NCI-H226 (cell line): Measurements from ENCODE around the gene GOLGA3.
A peak's percentile ranks its signal among the peaks of the same experiment; 100 is the strongest.
"Not testable (repeated sequence)": the region's sequence is repeated elsewhere in the genome, so short reads cannot be mapped to it uniquely, and the experiment has no call there.

Experiments
- DNase-seq: peaks from one replicate; pipeline ENCODE4 v3.0.0-alpha.2; 2015

GOLGA3 gene

DNA sequence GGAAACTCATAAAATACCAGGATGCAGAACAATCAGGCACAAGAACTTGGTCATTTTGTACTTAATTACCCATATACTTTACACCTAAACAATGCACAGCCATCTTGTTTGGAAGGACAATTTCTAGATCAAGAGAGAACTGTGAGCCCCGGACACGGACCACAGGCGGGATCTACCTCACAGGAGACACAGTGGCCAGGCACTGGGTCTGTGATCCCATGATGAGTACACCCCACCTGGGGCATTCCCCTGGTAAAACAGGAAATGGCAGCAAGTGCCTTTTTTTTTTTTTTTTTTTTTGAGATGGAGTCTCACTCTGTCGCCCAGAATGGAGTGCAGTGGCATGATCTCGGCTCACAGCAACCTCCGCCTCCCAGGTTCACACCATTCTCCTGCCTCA lies 15.2 kb downstream of the GOLGA3 start:
- no peak for DNase-seq

DNA sequence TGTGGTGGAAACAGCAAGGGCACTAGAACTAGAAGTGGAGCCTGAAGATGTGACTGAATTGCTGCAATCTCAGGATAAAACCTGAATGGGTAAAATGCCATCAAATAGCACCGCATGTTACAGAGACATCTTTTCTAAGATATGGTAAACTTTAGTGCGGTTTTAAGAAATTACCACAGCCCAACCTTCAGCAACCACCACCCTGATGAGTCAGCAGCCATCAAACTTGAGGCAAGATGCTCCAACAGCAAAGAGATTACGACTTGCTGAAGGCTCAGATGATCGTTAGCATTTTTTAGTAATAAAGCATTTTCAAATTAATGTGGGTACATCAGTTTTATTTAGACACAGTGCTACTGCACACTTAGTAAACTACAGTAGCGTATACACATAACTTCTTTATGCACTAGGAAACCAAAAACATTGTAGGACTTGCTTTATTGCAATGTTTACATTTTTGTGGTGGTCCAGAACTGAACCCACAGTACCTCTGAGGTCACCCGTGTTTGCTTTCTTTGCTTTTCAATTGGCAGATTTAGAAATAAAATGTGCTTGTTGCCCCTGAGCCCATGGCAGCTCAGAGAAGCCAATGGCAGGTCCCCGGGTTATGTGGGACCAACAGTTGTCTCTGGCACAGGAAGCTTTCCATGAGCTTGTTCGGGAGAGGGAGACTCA lies 15.9 kb downstream of the GOLGA3 start:
- DNase-seq: no peak

DNA sequence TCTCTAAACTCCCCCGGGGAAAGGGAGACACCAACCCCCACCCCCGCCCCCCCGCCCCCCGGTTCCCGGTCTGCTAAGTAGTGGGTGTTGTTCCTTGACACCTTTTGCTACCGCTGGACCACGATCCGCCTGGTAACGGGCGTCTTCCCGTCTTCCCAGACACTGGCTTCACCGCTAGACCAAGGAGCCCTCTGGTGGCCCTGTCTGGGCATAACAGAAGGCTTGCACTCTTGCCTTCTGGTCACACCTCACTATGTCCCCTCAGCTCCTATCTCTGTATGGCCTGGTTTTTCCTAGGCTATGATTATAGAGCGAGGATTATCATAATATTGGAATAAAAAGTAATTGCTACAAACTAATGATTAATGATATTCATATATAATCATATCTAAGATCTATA lies 19.3 kb downstream of the GOLGA3 start:
- not testable (repeated sequence) for DNase-seq

DNA sequence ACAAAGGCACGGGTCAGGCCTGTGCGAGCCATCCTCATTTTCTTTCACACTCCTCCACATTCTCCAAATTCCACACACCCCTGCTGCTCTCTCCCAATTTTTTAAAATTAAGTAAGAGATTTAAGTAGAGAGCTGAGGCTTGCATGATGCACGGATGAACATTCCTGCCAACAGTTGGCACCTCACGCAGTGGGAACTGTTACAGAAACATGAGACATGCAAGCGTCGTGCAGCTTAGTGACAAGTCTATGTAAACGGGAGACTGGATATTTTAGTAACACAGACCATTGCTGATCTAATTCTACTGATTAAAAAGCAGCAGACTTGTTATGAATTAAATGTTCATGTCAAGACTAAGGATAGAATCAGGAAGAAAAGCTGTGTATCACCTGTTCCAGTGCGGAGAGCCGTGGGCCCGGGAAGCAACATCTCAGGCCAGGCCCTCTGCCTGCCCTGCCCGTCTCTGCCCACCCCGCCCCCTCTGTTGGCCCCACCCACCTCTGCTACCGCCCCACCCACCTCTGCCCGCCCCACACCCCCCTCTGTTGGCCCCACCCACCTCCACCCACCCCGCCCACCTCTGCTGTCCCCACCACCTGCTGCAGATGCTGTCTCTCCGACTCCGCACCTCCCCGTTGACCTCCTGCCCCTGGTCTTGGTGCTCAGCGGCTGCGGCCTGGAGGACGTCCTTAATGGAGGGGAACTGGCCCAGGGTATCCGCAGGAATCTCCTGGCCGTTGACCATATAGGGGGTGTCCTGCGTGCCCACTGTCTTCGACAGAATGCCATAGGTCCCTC lies 21.2 kb downstream of the GOLGA3 start:
- no peak for DNase-seq

DNA sequence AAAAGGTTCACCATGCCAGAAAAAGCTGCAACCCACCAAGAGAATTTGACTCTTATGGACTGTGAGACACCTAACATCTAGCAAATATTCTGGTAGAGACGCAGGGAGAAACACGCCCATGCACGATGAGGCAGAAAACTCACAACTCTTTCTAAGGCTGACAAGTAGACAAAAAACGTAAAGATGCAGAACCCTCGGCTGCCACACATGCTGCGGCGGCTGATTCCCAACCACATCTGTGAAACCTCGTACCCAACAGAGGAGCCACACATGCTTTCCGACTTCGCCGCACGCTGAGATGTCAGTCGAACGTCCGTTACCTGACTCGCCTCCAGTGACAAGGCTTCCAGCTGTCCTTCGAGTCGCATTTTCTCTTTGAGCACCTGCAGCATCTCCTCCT lies 21.8 kb downstream of the GOLGA3 start:
- DNase-seq: no peak

DNA sequence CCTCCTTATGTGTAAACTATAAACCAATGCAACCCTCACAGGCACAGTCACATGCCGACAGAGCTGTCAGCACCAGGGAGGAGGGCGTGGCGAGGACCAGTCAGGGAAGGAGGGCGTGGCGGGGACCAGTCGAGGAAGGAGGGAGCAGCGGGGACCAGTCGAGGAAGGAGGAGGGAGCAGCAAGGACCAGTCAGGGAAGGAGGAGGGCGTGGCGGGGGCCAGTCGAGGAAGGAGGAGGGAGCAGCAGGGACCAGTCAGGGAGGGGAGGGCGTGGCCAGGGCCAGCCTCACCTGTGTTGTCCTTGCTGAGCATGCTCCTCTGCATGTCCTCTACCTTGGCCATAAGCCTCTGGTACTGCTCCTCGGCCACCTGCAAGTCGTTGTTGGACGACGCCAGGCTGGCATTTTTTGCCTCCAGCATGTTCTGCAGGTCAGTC lies 24.2 kb downstream of the GOLGA3 start:
- peak; percentile 84 for DNase-seq

DNA sequence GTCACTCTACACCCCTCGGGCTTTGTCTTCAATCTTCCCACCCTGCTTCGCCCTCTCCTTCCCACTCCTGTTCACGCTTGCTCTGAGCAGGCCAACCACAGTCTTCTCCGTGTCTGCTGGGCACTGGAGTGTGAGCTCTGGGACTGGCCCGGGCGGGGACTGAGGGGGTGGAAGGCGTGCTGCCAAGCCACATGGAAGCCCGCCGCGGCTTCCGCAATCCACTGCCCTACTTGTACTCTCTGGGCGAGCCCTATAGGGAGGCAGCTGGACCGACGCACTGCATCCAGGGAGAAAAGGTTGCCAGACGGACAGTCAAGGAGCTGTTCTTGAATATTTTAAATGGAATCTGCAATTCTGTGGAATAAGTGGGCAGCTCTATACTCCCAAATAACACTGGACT lies 24.8 kb downstream of the GOLGA3 start:
- DNase-seq: no peak

DNA sequence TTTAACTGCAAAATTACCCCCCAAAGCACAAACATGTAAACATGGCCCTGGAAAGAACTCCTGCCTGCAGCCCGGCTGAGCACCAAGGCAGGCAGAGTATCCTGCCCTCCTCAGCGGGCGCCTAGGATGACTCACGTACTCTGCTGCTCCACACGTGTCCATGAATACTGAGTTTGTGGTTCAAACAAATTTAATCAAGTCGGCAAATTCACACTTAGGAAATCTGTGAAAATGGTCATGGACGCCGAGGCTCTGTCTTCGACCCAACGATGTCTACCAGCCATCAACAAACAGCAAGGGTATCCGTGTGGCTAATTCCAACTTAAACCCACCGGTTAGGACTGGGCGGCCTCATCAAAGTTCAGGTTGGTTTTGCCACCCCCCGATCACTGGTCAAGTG lies 25.5 kb downstream of the GOLGA3 start:
- DNase-seq: no peak

DNA sequence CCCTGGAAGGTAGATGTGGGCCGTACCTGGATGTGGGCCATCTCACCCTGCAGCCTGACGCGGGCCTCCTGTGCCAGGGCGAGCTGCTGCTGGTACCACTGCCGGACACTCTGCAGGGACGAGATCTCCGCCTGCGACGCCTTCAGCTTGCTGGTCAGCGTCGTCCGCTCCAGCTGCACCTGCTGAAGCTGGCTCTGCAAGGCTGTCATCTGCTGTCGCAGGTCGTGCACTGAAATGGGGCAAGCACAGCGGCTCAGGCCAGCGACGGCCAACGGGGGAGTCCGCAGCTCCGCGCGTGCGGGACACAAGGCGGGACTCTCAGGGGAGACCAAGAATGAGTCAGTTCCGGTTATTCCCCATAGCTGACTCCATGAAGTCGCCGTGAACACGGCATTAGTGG lies 26.9 kb downstream of the GOLGA3 start:
- DNase-seq: no peak

DNA sequence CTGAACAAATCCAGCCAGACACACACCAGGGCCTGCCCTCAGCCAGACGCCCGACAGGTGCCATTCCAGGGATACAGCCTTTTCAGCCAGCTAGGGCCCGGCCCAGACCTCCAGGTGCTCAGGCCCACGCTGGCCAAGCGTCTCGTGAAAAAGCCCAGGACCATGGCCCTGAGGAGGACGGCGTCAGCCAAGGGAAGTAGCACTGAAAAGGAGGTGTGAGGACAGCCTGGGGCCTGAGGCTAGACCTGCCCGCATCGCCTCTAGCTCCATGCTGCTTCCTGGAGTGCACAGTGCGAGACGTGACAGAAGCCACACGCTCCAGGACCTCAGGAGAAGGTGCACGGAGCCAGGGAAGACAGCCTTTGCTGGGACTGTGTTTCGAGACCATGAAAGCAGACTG lies 29.8 kb downstream of the GOLGA3 start:
- DNase-seq: no peak

DNA sequence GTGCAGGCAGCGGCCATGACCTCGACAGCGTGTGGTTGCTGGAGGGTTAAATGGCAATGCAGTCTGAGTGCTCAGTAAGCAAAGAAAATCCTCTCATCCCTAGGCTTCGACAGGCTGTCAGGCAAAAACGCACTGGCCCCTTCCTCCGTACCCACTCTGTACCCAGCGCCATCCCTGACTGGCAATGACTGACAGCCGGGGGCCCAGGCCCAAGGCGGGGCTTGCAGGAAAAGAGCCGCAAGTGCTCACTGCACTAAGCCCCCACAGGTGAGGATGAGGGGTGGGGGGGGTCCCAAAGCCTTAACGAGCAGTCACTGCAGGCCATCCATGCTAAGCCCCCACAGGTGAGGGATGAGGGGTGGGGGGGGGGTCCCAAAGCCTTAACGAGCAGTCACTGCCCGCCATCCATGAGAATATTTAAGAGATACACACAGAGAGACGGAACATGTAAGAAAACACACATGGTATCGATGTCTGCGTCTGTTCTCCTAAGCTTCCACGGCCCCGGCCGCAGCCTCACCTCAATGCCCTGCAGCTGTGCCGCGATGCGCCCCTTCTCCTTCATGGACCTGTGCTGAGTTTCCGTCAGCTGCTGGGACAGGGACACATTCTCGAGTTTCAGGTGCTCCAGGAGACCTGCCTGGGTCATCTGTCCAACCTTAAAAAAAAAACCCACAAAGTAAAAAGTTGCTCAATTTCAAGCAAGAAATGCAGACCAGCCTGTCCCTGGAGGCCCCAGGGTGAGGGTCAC lies 30.7 kb downstream of the GOLGA3 start:
- no peak for DNase-seq

DNA sequence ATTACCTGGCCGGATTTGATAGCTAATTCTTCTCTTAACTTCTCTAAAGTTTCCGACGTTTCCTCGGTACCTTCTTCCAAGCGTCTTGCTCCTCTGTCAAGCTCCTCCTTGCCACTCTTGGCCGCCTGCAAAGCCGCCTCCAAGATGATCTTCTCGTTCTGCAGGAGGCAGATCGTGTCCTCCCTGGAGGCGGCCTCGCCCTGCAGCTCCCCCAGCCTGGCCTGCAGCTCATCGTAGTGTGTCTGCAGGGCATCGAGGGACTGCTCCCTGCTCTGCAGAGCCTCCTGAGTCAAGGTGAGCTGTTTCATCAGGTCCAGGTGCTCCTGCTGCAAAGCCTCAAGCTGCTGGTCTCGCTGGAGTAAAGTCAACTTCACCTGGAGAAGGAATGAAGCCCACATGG lies 32.8 kb downstream of the GOLGA3 start:
- no peak for DNase-seq

DNA sequence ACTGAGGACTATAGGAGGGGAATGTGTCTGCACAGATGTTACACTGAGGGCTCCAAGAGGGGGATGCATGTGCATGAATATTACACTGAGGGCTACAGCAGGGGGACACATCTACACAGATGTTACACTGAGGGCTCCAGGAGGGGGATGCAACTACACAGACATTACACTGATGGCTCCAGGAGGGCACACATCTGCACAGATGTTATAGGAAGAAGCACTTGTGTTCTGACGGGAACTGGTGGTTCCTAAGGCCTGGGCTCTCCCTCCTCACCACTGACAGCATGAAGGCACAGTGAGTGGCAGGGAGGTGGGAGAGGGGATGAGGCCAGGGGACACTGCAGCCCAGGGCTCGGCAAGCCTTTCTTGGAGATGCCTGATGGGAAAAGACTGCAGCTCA lies 36.7 kb downstream of the GOLGA3 start:
- DNase-seq: not testable (repeated sequence)

DNA sequence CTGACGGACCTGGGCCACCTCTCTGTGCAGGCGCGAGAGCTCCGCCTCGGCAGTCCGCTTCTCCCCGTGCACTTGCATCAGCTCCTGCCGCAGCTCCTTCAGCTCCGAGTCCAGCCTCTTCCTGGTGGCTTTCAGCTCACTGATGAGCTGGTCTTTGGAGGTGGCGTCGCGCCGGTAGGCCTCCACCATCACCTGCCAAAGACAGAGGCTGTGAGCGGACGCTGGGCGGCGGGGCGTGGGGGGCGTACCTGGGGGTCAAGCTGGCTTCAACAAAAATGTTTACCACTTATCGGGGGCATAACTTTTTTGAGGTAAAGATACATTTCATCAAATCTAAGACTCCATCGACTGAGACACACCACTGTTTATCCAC lies 39.6 kb downstream of the GOLGA3 start:
- no peak for DNase-seq

DNA sequence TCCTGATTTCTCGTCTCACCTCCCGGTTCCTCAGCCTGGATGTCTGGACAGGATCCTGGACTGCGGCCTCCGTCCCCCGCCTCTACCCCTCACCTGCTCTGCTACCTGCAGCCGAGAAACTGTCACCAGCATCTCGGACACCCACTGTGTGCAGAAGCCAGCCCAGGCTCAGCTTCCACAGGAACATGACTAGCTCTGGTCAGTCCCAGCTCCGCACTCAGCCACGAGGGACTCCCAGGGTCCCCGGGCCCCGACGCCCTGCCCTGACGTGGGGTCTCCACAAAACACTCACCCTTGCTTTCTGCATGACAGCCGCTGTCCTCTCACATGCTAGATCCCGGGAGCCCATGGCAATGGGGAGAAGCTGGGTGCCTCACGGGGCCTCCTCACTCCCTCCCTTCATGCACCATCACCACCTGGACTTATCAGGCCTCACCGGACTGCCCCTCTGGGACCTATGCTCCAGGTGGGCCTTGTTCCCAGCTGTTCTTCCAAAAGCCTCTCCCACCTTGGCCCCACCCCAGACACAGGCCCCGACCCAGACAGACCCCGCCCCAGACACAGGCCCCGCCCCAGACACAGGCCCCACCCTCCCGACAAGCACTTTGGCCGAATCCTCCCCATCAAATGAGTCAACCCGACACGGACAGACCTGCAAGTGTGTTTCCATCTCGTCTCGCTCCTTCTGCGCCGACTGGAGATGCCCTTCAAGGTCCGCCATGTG lies 40.1 kb downstream of the GOLGA3 start:
- no peak for DNase-seq

DNA sequence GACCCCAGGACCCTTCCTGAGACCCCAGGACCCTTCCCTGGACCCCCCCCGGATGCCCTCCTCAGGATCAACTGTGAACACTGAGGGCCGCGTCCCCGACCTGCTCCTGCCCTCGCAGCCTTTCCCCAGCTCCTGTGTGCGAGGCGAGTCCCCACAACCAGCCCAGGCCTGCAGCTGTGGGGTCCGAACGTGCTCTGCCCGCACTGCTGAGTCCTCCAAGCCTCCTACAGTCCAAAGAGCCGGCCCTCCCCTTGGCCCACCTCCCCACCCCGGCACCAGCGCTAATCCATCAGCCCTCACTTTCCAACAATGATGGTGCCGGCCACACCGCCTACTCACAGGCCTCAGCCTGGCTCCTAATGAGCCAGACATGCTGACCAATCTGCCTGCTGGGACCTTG lies 40.8 kb downstream of the GOLGA3 start:
- no peak for DNase-seq

DNA sequence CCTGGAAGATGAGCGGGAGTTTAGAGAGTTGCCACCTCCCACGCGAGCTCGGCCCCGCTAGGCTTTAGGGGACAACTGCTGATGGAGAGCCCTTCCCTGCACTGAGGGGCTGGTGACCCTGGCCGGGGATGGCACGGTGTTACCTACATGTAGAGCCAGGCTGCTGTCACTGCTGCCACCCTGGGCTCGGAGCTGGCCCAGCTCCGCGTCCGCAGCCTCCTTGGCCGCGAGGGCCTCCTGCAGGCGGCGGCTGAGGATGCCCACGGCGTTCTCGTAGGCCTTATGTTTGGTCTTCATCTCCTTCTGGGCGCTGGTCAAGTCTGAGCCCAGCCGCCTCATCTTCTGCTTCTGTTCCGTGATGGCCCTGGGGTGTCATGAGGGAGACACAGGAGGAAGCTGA lies 42.5 kb downstream of the GOLGA3 start:
- DNase-seq: no peak

DNA sequence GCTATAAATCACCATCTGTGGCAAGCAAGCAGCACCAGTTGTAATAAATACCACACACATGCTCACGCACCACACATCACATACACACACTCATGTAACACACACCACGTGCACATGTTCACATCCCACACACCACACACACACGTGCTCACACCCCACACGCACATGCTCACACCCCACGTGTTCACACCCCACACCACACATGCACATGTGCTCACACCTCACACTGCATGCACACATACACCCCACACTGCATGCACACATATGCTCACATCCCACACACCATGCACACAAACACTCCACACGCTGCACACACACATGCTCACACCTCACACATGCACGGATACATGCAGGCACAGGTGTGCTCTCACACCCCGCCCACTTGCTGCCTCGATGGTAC lies 44.1 kb downstream of the GOLGA3 start:
- DNase-seq: no peak

DNA sequence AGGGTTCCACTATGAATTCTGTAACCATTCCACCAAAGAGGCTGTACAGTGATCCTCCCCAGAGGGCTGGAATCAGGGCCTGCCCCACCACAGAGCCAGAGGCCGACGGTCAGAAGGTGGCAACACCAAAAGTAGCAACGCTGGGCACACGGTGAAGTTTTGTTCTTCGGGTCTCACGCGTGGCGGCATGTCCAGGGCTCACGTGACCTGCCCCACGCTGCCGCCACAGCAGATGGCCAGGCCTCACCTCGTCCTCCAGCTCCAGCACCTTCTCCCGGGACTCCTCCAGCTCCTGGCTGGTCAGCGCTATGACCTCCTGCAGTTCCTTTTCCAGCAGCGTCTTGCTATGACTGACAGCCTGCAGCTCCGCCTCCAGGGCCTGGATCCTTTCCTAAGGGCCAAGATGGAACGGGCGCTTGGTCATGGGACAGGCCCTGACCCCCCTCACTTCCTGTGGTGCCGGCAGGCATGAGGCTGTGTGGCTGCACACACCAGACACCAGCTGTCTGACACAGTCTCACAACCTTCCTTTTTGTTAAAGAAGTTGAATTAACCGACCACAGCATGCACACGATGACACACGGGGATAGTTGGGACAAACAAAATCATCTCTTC lies 44.6 kb downstream of the GOLGA3 start:
- no peak for DNase-seq

DNA sequence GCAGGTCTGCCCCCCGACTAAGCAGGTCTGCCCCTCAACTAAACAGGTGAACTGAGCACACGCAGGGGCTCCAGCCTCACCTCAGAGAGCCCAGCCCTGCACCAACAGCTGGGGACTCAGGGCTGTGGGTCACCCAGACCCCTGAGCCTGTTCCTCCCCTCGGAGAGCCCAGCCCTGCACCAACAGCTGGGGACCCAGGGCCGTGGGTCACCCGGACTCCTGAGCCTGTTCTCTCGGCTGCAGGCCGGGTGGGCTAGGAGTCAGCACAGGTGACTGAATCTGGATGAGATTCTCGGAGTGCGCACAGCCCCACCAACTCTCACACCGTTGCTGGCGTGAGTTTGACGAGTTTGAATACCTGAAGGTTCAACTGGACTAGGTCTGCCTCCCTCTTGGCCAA lies 46.7 kb downstream of the GOLGA3 start:
- DNase-seq: no peak

DNA sequence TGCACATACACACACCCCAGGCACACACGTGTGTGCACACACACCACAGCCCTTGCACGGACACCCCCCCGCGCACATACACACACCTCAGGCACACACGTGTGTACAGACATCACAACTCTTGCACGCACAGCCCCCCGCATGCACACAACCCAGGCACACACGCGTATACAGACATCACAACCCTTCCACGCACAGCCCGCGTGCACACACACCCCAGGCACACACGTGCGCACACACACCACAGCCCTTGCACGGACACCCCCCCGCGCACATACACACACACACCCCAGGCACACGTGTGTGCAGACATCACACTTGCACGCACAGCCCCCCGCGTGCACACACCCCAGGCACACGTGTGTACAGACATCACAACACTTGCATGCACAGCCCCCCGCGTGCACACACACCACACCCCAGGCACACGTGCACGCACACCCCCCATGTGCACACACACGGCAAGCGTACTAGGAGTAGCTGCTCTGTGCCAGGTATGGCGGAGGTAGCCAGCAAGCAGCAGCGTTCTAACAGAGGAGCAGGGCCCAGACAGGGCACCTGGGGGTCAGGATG lies 48.8 kb downstream of the GOLGA3 start:
- no peak for DNase-seq

DNA sequence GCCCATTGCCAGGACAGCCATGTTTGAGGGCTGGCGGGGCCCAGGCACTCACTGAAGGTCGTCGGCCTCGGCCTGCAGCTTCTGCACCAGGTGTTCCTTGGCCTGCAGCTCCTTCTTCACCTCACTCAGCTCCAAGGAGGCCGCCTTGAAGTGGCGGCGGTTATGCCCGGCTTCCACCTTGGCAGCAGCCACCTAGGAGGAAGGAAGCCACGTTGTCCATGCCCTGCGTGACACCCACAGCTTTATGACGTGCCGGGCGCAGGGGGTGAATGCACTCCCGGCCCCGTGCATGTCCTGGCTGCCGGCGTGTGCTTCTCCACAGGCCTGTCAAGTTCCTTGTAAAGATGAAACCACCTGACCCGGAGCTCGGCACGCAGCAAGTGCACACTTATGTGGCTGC lies 51.1 kb downstream of the GOLGA3 start:
- DNase-seq: no peak
